HG03342 (cell line): Measurements from ENCODE around the gene FAM181B.

ENCODE experiments used
- ATAC-seq: cut with Tn5 transposase; IDR thresholded peaks from one replicate; pipeline ENCODE4 v1.9.1; 2021; ENCODE audit warnings: mild to moderate bottlenecking, moderate library complexity; ENCODE audit not compliant: unreplicated experiment

The FAM181B gene

GRCh38 chr11:82686211-82686610 is 47.5 kb downstream of the FAM181B start:
- no peak for ATAC-seq

GRCh38 chr11:82683029-82683428 is 50.6 kb downstream of the FAM181B start:
- ATAC-seq = no peak

GRCh38 chr11:82682003-82682751 is 51.5 kb downstream of the FAM181B start:
- ATAC-seq = peak; percentile 91

GRCh38 chr11:82680252-82680651 is 53.4 kb downstream of the FAM181B start:
- no peak for ATAC-seq
